ENCODE data around the gene ST6GALNAC6.

ST6GALNAC6 gene, protein sequence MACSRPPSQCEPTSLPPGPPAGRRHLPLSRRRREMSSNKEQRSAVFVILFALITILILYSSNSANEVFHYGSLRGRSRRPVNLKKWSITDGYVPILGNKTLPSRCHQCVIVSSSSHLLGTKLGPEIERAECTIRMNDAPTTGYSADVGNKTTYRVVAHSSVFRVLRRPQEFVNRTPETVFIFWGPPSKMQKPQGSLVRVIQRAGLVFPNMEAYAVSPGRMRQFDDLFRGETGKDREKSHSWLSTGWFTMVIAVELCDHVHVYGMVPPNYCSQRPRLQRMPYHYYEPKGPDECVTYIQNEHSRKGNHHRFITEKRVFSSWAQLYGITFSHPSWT

GRCh38 chr9:127899128-127899943 lies at the start of gene ST6GALNAC6:
Gene ST6GALNAC6, minus strand, starts transcription at chr9:127899603. Its CDS starts 1,622 bp downstream, at chr9:127897981.
- DNase-seq (ENCODE audit: low read depth in 2 of 2): peak in 1 of 2 experiments; percentile 51

GRCh38 chr9:127947841-127948710 lies 48.7 kb upstream of the ST6GALNAC6 start:
- no peak for DNase-seq (ENCODE audit: low read depth in 2 of 2)

DNA sequence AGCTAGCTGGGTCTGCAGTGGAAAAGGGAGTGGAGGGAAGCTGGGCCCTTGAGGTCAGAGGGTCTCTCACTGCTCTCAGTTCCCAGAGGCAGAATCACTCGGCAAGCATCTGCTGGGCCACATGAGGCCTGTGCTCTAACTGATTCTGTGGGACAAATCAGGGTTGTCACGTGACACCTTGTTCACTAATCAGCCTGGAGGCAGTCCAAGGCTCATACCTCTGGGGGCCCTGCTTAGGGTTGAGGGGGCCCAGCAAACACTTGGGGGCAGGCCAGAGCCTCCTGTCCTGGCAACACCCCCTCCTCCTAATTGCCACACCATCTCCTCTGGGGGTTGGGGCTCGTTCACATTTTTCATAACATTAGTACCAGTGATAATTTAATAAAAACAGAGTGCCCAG lies 47.3 kb upstream of the ST6GALNAC6 start:
- DNase-seq (ENCODE audit: low read depth in 2 of 2): no peak

- DNase-seq (ENCODE audit: low read depth in 2 of 2): no peak
These were observed 46.5 kb upstream of the ST6GALNAC6 start for GRCh38 chr9:127945942-127946341.

DNA sequence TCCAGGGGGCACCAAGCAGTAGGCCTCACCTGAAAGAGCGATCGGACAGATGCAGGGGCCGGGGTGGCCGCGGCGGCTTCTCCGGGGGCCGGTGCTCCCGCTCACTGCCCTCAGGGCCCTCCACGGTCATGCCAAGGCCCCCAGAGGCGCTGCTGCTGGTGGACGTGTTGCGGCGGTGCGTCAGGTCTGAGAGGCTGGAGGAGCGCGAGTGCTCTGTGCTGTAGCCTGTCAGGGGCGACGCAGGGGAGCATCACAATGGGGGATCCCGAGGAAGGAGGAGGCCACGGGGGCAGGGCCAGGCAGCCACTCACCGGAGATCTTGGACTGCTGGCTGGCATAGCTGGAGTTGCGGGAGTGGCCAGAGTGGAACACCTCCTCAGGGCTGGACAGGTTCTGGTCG lies 45.9 kb upstream of the ST6GALNAC6 start:
- no peak for DNase-seq (ENCODE audit: low read depth in 2 of 2)

DNA sequence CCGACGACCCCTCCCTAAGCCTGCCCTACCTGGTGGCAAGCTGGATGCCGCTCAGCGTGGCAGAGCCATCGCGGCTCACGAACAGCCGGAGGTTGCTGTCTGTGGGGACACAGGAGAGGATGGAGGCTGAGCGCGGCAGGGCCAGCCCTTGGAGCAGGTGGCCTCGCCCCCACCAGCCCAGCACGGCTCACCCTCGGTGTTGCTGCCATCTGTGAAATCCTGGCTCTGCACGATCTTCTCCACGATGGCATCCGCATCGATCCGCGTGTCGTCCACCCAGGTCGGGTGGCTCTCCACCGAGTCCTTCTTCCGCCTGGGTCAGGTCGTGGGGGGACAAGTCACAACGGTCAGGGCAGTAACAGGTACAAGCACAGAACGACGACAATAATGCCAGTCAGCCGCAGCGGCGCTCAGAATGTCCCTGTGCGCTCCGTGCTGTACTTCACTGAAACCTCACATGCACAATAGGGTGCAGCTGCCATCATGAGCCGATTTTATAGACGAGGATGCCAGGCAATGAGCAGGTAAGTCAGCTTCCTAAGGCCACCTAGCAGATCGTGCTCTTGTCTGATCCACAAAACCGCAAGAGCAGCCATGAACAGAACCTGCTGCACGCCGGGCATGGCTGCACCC lies 45.3 kb upstream of the ST6GALNAC6 start:
- DNase-seq (ENCODE audit: low read depth in 2 of 2): no peak

GRCh38 chr9:127943731-127944144 lies 44.3 kb upstream of the ST6GALNAC6 start:
- DNase-seq (ENCODE audit: low read depth in 2 of 2): no peak

DNA sequence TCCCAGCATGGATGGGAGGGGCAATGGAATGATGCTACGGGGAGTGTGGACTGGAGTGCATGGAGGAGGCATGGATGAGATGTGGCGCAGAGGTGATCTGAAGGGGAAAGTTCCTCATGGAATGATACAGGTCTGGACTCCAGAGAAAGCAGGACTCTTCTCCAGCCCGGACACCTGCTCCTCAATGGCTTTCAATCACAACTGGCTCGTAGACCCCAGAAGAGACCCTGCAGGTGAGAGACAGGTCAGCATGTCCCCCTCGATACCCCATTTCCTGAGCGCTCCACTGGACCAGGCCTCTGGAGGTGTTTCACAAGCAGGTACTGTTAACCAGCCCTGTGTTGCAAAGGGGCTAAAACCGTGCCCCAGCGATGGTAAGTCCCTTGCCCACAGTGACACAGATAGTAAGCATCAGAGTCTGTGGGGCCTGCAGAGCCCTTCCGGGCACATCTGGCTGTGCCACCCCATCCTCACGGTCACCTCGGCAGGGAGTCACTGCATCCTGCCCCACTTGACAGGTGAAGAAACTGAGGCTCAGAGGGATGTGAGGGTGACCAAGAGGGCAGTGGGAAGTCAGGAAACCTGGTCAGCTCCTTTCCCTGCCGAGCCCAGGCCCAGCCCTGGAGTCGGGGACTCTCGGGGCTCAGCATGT lies 43.7 kb upstream of the ST6GALNAC6 start:
- no peak for DNase-seq (ENCODE audit: low read depth in 2 of 2)

DNA sequence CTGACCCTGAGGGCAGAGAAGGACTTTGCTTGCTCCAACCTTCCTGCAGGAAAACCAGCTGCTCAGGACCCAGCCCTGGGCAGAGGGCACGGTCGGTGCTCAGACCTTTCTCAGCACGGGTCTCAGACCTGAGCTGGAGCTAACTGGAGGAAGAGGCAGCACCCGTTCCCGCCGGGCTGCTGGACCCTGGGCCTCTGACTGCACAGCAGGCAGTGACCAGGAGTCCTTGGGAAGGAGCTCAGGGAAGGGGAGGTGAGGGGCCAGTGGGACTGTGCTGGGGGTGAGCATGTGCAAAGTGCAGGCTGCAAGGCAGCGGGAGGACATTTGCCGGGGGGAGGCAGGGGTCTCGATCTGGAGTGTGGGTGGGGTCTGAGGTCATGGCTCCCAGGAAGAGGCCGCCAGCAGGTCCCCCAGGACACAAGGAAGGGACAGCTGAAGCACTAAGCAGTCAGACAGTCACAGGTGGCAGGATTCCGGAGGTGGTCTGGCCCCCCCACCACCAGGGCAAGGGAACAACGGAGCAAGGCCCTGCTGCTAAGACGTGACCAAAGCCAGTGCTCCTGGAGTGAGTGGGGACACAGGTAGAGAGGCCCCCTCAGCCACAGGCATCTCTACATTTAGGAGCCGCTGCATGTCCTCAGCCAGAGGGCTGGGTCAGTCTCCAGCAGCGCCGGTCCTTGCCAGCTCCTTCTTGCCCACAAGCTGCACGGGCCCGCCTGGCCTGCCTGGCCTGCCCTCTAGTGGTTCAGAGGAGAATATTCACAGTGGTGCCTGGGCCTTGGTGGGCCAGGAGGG lies 43.0 kb upstream of the ST6GALNAC6 start:
- DNase-seq (ENCODE audit: low read depth in 2 of 2): no peak

DNA sequence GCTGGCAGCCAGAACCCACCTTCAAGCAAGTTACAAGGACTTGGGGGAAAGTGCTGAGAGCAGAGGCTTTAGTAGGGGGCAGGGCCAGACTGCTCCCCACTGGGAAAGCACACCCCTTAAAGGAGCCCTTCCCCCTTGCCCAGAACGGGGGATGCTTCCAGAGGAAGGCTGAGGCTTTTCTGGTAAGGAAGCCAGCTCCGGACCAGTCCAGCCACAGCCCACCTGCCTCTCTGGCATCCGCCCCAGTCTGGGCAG lies 42.5 kb upstream of the ST6GALNAC6 start:
- no peak for DNase-seq (ENCODE audit: low read depth in 2 of 2)

- DNase-seq (ENCODE audit: low read depth in 2 of 2): no peak
These were observed 41.9 kb upstream of the ST6GALNAC6 start for GRCh38 chr9:127941062-127941960.

- no peak for DNase-seq (ENCODE audit: low read depth in 2 of 2)
These were observed 41.2 kb upstream of the ST6GALNAC6 start for GRCh38 chr9:127940593-127940992.

DNA sequence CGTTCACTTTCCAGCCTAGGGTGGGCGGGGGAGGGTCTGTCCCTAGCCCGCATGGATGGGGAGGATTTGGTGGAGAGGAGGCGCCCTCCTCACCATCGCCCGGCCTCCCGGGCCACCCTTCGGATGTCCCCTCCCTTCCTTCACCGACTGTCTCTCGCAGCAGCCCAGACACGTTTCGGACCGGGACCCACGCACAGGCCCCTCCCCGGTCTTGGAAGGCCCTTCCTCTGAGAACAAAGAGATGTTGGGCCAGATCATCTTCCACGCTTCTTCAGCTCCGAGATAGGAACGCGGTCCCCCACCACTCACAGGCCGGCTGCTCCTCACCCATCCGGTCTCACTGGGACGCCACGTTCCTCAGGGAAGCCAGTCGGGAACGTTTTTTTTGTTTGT lies 38.9 kb upstream of the ST6GALNAC6 start:
- DNase-seq (ENCODE audit: low read depth in 2 of 2): no peak

DNA sequence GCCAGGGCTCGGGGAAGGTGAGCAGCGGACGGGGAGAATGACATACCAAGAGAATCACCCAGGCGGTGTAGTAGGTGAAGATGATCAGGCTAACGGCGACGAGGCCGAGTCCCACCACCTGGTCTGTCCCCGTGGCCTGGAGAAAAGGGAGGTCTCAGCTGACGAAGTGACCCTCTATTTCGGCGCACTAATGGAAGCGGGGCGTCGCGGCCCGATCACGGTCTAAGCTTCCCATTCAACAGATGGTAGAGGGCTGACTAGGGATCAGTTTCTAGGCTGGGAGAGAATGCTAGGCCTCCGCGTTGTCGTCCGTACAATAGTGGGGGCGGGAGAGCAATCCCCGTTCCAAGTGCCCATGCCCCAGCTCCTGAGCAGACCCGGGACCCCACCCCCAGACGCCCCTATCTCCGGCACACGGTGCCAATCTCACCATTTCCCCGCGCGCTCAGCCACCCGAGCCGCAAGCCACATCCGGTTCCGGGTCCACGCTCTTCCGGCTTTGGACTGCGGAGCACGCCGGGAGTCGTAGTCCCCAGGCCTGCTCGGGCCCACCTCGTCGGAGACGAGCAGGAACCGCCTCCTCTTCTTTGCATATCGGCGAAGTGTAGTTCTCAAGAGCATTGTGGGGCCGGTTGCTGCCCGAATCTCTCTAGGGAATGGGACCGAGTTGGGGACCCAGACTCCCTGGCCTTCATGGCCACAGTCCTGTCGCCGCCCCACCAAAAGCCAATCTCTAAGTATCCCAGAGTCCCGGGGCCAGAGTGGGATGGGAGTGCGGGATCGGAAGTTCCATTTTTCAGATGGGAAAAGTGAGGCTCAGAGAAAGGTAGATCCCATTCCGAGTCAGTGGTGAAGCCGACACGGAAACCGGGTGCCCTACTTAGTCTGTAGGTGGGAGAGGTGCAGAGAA lies 38.2 kb upstream of the ST6GALNAC6 start, which contains the start of gene DPM2:
DPM2 (minus strand) TSS at position 467 of the 910 bp plus-strand sequence; CDS start at position 433, 34 bp downstream.
- DNase-seq (ENCODE audit: low read depth in 2 of 2): peak; percentile 53 to 54

- DNase-seq (ENCODE audit: low read depth in 2 of 2): no peak
These were observed 37.6 kb upstream of the ST6GALNAC6 start for GRCh38 chr9:127937056-127937387.

DNA sequence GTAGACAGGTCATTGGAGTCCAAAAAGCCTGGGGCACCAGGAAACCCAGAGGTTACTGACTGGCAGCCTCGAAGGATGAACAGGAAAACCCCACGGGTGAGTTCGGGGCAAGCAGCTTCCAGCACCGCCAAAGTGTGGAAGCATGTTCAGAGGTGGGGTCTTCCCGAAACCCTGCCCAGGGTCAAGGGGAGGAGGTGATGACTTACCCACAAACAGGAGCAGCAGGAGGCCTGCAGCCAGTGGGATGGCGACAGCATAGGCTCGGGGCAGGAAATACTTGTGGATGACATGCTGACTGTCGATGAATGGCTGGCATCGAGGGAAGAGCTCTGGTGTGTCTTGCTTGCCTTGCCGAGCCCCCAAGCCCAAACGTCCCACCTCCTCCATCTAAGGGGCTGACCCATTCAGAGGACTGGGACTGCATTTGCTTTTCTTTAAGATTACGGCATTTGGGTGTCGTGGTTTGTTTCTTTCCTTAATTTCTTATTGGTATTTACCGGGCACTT lies 37.0 kb upstream of the ST6GALNAC6 start:
- DNase-seq (ENCODE audit: low read depth in 2 of 2): no peak

DNA sequence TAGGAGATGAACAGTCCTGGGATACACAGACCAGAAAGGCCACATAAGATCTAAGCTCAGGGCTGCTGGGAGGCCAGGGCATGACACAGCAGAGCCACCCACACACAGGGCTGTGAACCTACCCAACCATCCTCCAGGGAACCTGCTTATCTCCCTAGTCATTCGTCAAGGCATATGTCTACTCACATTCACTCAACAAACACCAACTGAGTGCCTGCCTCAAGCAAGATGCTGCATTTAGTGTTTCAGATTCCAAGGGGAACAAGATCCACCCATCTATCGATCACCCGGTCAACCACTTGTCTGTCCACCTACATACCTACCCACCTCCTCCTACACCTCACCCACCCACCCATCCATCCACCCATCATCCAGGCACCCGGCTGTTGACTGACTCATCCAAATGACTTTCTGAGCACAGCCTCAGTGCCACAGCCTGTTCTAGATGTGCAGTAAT lies 36.4 kb upstream of the ST6GALNAC6 start:
- no peak for DNase-seq (ENCODE audit: low read depth in 2 of 2)

- DNase-seq (ENCODE audit: low read depth in 2 of 2): no peak
These were observed 35.6 kb upstream of the ST6GALNAC6 start for GRCh38 chr9:127934986-127935385.
